Activated naive CD4-positive, alpha-beta T cell (primary cell): ENCODE data around the gene NDUFC1.
A peak's percentile ranks its signal among the peaks of the same experiment; 100 is the strongest.
"Not testable (repeated sequence)": the region's sequence is repeated elsewhere in the genome, so short reads cannot be mapped to it uniquely, and the experiment has no call there.

Experiments
- DNase-seq, 4 experiments: peaks; one replicate each; lab custom pipeline; 2025; lab: John Stamatoyannopoulos, UW

Gene NDUFC1

DNA sequence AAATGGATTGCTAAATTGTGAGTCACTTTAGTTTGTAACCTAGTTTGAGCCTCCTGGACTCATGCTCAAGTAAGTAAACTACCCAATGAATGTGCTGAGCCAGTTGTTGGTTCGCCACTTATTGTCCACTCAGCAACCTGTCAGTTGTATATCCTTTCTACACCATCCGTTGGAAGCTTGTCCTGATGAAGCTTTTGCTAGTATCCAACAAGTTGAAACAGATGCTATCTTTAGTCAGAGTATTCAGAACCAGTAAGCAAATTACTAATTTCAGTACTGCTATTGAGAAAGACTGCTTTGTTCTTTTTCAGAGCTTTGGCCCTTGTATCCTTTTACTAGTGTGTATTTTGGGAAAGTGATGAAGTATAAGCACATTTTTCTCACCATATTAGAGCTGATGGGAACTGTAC, 5.3 kb downstream of the NDUFC1 start:
- no peak for DNase-seq

DNA sequence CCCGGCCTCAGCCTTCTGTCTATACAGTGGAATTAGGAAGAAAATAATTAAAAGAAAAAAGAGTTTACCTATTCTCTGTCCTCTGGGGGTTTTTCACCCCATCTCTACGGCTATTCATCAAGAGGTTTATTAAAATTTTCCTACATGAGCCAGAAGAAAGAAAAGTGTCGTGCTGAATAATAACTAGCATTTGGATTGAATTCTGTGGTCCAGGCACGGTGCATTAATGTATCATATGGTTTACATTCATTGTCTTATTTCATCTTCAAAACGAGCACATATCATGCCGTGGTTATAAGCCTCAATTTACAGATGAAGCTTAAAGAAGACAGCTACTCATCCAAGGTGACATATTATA, 6.4 kb downstream of the NDUFC1 start:
- no peak for DNase-seq

DNA sequence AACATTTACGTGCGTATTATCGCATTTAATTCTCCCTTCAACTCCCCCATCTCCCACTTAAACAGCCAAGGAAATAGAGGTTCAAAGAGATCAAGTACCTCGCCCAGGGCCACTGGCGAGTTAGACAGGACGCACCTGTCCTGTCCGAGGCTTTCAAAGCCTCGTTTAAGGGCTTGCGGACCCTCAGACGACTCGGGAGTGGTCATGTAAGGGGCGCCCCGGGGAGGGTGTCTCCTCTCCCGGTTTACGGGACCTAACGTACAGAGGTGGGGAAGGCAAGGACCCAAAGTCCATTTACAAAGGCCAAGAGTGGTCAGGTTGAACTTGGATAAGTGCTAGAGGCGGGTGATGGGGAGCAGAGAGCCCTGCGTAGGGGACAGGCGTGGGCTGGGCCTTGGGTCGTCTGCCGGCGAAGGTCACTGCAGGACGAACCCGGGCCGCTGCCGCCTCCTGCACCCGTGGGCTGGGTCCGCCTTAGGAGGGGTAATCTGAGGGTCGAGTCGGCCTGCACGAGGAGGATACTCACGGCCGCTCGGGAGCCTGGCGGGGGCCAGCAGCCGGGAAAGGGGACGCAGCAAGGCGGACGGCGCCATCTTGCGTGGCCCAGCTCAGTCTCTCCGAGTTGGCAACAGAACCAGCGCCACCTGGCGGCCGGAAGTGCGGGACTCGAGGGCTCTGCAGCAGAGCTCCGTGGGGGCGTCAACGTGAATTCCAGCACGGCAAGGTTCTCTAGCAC, 6.9 kb downstream of the NDUFC1 start:
- peak; percentile 93 to 100 (median 98) for DNase-seq

DNA sequence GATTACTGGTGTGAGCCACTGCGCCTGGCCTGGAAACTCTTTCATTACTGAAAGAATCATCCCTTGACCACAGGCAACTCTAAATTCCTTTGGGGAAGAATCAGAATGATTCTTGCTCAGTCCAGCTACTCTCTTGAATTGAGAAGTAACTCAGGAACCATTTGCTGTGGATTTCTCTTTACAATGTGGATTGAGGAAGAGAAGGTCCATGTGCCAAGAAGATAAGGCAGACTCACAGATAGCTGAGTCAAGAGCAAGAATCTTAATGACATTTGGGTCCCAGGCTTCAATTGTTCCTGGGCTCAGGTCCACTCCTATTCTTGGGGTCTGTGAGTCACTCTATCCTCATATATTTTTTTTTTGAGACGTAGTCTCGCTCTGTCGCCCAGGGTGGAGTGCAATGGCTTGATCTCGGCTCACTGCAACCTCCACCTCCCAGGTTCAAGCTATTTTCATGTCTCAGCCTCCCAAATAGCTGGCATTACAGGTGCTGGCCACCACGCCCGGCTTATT, 16.0 kb downstream of the NDUFC1 start:
- DNase-seq, result no peak

DNA sequence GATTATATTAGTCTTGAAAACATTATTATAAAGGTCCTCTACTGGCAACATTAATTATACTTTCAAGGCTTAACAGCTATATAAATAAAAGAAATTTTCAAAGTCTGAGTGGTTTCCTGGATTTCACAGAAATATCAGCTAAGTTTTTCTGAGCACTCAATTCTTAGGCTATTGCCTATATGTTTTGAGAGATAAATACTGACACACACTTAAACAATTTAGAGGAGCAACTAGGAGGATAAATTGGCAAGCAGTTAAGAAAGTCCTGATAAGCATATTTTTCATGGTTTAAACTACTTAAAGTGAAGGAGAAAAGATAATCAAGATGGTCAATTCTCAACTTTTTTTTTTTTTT, 19.6 kb downstream of the NDUFC1 start:
- no peak for DNase-seq

DNA sequence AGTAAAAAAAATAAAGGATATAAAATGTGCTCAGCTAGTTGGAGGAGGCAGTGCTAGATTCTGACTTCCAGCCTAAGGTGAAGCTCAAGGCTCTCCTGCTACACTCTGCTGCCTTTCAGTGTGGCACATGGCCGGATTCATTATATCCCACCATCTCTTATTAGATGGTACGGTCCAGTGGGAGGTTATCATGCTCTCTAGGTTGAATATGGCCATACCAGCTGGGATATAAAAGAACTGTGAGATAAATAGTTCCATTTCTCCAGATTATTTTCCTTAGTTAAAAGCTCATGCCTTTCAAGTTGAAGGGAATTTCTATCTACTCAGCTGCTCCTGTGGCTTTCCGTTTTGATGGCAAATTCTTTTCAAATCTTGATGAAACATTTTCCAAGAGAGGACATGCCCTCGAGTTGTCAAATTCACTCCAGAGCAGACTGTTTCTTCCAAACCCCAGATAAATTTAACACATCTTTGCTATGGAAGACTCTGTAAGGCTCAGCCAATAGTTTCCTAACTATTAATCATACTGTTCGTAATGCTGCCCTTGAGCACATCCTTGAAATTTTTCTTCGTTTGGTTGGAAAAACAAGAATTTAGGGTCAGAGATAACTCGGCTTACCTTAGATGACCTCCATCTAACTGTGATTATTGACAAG, 20.1 kb downstream of the NDUFC1 start:
- DNase-seq, result no peak

DNA sequence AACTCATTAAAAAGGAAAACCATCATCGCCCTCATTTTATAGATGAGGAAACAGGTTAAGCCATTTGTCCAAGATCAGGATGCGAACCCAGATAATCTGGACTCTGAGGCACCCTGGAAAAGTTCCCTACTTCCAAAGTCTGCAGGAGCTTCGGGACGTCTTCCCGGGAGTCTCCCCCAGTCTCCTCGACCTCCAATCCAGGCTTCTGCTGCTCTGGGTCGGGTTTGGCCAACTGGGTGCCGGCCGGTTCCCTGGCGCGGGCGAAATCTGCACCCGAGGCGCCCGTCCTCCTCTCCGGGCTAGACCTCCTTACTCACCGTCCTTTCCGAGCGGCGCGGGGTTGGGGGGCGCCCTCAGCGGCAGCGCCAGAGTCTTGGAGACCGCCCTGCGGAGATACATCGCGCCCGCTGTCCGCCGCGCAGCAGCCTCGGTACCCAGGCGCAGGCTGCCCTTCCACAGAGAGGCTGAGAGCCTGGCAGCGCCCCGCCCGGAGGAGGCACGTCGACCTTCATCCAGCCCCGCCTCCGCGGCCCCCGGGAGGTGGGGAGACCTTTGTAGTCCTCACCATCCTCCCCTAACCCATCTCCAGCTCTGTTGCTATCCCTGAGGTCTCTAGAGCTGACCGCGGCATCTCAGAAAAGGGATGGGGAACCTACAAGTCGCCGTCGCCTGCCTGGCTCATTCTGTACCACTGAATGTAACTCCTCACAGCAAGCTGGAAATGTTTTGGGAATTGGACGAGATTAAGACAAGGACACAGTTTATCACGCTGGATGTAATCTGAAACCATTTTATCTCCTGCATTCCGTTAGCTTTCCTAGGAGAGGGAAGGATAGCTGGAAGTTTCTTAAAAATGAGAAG, 22.3 kb downstream of the NDUFC1 start, which contains the start of gene MGARP:
Gene MGARP (minus strand): TSS at position 466 of the 861 bp plus-strand sequence. CDS start 67 bp downstream, at position 399.
- peak in 1 of 4 experiments; percentile 15 for DNase-seq

DNA sequence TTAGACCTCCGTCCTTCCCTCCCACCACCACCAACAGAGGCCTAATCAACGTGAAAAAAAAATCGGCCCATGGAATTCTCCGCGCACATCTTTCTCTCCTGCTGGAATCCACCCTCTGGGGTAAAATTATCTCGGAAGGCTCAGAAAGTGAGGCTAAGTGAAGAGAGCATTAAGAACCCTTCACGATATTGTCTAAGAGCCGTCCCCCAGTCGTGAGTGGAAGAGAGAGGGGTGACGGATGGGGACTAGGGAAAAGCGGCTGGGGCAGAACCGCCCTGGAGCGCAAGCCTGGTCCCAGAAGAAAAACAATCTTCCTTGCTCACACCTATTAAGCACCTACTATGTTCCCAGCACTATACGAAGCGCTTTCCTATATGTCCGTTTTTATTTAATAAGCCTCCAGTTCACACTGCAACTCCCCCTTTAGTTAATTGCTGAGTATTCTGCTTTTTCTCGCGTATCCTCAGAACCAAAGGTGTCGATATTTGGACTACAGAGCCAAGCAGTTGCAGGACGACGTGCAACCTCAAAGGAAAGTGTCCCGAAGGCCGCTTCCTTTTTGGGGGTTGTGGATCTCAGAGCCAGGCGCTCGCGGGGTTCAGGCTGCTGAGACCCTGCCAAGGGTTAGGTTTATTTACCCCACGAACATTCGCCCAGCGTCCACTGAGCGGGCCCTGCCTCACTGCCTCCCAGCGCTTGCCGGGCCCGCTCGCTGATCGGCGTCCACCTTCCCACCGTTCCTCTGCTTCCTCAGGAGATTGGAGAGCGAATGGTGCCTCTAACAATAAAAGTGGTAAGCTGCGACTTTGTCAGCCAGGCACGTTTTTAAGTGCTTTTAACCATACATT, 23.1 kb downstream of the NDUFC1 start:
- no peak for DNase-seq

DNA sequence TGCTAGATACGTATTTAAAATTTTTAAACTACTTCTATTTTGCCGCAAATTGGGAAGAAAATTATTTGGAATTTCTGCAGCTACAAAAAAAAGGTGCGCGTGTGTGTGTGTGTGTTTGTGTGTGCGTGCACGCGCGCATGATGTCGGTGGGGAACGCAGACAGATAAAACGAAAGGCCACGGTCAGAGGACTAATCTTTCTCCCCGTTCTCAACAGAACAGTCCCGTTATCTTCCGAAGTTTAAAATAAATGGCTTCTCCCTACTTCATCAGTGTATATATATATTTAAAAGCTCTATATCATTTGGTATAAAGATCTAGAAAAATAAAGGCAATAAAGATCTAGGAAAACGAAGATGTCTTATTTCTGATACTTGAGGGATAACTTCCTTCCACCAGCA, 23.8 kb downstream of the NDUFC1 start:
- no peak for DNase-seq

DNA sequence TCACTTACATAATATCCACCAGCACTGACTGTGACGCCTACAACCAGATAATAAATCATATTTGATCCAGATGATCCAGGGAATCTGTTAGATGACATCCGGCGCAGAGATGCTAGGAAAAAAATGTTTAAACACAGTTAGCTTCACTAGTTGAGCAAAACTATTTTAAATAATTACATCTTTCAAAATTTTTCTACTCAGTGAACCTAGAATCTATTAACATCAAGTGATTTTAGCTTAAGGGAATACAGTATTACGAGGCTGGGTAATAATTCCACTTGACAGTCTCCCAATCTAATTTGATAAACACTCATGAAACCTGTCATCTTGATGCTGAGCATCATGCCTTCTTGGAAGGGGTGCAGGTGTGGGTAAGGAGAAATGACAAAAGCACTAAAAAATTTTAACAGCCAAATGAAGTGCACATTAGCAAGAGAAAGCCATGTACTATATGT, 27.0 kb downstream of the NDUFC1 start:
- no peak for DNase-seq

DNA sequence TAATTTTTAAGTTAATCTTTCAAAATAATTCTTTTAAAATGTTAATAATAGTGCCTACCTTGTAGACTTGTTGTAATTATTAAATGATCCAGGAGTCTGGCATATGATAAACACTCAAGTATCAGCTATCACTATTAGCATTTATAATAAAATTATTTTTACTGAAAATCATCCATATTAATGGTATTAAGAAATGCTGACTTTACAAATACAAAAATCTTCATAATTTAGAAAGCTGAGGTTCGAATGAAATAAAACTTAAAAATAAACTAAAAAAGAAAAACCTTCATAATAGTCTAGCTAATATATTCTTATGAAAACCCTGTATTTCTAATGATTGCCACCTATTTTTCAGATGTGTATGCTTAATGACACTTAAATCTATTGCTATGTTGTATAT, 27.5 kb downstream of the NDUFC1 start:
- no peak for DNase-seq

DNA sequence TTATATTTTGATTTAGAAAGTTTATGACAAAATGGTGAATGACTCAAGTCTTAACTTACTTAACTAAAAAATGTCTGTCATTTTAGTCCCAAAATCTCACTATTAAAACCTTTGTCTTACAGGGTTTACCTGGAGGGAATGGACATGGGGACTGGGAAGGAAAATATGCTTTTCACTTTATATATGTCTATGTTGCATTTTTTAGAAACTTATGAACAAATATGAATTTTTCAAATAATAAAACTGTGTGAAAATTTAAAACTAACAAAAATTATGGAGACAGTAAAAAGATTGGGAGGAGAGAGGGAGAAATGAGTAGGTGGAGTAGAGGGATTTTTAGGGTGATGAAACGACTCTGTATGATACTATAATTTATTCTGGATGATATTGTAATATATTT, 28.4 kb downstream of the NDUFC1 start:
- DNase-seq, result no peak

DNA sequence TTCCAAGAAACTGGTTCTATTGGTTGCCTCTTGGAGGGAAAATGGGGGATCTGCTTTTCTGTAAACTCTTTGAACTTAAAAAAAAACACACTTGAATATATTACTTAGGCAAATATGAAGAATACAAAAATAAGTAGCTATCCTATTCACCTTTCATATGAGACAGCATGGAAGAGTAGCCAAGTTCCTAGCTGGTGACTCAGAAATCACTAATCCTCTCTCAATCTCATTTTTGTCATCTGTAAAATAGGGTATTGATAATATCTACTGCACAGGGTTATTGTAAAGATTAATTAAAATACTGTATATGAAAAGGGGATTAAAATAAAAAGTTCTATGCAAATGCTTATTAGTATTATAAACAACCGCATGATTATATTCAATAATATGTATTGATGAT, 35.0 kb downstream of the NDUFC1 start:
- no peak for DNase-seq

DNA sequence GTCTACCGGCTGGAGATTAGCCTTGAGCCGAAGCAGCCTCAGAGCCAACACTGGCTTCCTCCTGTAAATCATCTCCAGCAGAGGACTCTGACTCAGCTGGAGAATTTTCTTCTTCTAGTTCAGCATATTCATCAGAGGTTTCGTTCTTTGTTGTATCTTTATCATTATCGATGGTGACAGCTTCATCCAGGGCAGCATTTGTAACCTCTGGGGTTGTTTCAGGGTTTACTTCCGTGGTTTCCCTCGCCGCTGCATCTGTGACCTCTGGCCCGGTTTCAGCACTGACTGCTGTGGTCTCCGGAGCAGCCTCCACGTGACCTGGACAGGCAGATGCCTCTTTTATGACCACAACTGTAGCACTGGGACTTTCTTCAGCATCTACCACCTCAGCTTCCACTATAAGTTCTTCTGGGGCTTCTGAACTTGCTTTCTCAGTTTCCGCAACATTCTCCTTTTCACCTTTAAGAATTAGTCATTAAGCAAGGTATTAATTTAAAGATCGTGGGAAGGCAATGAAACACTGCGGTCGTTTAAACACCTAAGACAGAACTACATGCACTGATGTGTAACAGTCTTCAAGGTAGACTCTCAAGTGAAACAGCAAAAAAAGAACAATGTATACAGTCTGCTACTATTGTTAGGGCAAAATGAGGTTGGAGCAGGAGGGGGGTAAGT, 35.6 kb downstream of the NDUFC1 start:
- peak; percentile 1 to 13 (median 2) for DNase-seq

DNA sequence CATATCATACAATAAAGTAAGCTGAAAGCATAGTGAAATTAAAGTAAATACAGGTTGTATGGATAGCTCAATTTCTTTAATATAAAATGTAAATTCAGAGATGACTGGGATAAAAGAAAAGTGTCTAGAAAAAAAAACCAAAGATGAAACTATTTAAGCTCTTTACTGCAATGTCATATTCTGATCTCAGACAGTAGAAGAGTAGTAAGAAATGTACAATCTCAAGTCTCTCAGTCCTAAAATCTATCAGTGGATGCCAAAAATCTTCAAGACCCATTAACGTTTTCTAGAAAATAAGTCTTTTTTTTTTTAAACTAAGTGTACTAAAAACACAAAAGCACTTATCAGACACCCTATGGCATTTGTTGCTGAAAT, 36.1 kb downstream of the NDUFC1 start:
- no peak for DNase-seq

DNA sequence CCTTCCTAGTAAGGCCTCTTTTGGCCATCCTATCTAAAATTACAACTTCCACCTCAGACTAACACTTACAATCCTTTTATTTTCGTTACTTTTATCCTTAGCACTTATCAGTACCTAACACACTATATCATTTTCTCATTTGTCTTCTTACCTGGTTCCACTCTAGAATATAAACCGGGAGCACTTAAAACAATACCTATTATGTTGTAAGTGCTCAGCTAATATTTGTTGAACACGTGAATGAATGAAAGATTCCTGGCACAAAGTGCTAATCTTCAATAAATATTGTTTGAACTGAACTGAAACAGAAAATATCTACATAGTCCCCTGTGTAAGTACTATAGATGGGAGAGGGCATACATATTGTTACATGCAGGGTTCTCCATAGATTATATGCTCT, 36.6 kb downstream of the NDUFC1 start:
- no peak for DNase-seq

DNA sequence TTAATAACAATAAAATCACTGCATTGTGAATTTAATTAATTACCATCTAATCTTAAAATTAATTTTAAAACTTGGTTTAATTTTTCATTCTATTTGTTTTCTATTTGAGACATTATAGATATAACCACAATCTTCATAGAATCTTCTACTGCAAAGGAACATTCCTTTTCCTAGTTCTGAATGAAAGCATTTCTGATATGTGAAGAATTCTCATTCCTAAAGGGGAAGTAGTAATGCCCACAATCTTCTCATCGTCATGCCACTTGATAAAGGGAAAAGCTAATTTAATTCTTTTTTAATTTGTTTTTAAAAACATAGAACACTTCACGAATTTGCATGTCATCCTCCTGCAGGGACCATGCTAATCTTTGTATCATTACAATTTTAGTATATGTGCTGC, 45.9 kb downstream of the NDUFC1 start:
- DNase-seq, result no peak

DNA sequence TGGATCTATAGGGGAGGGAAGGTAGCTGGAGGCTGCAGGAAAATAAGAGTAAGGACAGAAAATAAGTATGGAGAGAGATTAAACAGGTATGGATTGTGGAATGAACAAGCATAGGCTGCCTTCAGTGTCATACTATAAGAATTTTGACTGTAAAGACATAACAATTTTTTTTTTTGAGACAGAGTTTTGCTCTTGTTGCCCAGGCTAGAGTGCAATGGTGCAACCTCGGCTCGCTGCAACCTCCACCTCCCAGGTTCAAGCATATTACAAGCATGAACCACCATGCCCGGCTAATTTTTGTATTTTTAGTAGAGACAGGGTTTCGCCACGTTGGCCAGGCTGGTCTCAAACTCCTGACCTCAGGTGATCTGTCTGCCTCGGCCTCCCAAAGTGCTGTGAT, 46.7 kb downstream of the NDUFC1 start:
- DNase-seq, result not testable (repeated sequence)

DNA sequence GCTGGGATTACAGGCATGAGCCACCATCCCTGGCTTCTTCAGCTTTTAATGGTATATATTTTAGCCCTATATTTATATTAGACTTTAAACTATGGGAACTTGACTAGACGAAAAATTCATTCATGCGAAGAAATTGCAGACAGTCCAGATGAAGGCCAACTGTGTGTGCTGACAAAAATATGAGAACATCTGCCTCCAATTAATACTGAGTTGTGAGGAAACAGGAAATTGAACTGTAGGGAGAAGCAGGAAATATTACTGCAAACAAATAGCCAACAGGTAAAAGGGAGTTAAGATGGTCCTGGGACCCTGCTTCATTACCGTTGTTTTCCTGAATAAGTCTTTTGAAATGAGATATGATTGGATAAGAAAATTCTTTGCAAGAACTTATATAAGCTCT, 48.6 kb downstream of the NDUFC1 start:
- no peak for DNase-seq

DNA sequence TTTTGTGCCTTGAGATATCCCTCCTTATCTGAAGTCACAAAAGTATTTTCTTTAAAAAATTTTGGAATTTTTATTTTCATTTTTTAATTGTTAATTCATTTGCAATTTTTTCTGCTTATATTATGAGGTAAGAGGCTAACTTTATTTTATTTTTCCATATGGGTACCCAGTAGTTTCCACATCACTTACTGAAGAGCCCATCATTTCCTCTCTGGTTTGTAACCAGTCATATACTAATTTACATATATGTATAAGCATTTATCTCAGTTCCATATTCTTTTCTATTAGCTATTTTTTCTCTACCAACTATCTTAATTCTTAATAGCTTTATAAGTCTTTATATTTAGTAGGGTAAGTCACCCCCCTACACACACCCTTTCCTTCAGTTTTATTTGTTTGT, 49.2 kb downstream of the NDUFC1 start:
- DNase-seq, result no peak

DNA sequence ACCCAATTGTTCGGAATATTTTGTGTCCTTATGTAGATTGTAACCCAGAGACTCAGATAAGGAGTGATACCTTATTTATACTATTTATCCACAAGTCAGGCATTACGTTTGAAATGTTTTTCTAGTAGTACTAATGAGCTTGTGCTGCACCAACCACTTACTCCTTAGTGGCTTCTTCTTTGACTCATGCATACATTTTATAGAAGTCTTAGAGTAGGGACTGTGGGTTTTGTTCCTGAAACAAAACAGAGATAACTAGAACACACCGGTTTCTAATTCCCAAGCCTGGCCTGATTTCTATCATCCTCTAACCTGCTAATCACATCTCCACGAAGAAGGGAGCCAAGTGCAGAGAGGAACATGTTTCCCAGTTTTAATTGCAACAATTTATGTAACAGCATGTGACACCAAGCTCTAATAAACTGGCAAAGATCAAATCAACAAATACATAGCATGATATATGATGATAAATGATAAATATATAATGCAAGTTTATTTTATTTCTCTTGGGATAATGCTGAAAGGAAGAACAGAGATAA, 54.5 kb downstream of the NDUFC1 start:
- no peak for DNase-seq
